Activated T-helper 9 cell treated with anti-CD3 and anti-CD28 coated beads, Interleukin-2, amount 50 U/mL, for 16 hours (primary cell): Measurements from ENCODE around the gene SCMH1.
"Not testable (repeated sequence)": the region's sequence is repeated elsewhere in the genome, so short reads cannot be mapped to it uniquely, and the experiment has no call there.

Source experiments
- DNase-seq: peaks from one replicate; pipeline ENCODE4 v3.0.0-alpha.2; 2020; ENCODE audit warnings: low read depth

Gene SCMH1

DNA sequence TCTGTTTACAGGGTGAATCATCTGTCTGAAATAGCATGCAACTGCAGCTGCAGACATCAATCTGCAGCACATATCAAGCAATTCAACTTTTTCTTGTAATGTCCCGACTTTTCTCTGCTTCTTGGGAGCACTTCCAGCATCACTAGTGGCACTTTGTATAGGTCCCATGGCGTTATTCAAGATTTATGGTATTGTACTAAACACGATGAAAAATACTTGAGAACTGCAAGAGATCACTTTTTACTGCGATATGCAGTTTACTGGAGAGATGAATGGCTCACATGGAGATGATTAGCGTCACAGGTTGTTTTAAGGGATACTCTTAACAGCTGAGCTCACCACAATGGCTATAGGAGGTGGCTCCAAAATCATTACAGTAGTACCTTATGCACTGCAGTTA is 7.2 kb upstream of the SCMH1 start:
- no peak for DNase-seq

DNA sequence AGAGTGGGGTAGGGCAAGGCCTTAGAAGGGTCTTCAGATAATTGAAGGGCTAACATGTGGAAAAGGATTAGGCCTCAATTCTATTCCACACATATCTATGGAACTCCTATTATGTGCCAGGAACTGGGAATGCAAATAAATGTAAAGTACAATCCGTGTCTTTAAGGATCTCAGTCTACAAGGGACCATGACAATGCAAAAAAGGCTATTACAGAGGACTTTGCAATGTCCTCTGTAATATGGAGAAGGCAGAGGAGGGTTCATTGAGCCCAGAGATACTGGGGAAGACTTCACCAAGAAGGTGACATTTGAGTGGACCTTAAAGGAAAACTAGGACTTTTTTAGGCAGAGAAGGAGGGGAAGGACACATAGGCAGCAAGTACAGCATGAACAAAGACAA is 4.5 kb upstream of the SCMH1 start:
- no peak for DNase-seq

DNA sequence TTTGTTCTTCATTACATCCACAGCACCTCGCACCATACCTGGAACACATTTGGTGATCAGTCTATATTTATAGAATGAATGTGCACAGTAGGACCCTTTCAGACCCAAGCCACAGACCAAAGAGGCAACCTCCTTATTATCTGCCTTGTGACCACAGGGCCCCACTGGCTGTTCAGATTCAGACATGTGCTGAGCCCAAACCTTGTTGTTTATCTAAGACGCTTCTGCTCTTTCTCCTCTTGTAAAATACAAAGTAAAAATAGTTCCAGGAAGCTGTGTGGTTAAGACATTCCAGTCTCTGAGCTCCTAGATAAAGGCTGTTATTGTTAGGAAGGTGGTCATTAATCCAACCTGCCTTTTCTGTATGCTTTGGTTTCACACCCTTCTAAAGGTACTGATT is 3.6 kb upstream of the SCMH1 start:
- DNase-seq: no peak

DNA sequence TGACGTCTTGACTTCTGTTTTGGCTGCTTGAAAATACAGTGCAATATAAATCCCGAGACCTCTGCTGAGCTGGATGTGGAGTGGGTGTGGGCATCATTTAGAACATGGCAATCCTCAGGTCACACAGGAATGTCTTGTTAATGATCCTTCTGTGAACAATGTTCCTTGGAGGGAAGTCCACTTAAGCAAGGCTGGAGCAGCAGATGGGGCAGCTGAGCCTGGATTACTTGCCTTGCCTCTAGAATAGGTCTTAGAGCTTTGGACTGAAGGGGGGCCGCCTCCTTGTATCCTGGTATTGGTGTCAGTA is 926 bp upstream of the SCMH1 start:
- no peak for DNase-seq

DNA sequence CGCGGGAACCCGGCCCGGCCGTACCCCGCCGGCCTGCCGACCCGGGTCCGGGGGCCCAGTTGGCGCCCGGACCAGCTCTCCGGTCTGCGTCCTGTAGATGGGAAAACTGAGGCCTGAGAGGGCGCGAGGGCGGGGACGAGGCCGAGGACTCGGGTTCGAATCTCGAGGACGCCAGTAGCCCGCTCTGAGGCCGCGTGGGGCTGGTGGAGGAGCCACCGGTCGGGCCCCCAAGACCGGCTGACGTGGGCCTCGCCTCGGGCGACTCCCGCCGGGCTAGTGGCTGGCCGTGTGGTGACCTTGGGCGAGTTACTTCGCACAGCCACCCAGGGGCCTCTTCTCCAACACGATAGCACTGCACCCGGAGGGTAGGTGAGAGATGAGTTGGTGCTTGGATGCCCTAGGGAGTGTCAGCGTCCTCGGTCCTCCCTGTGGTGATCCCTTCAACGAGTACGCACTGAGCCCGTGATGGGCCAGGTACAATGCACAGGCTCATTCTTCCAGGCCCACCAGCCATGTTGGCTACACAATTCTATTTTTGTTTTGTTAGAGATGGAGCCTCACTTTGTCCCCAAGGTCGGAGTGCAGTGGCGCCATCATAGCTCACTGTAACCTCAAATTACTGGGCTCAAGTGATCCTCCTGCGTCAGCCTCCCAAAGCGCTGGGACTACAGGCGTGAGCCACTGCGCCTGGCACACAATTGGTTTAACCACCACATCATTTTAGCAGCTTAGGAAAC is 404 bp upstream of the SCMH1 start:
- DNase-seq: no peak

DNA sequence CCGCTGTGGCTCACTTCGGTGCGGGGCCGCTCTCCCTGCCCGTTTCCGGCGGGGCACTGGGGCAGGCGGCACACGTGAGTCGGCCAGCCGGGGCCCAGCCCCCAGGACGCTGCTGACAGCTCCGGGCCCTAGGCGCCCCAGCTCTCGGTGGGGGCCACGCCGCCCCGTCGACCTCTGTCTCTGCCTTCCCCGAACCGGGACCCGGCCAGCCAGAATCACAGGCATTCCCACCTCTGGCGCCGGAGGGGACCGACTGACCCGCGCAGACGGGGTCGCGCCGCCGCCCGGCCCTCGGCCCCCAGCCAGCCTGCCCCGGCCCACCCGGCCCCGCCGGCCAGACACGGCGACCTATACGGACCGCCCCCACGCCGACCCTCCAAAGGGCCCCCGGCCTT is 755 bp downstream of the SCMH1 start:
- DNase-seq: peak; percentile 24

DNA sequence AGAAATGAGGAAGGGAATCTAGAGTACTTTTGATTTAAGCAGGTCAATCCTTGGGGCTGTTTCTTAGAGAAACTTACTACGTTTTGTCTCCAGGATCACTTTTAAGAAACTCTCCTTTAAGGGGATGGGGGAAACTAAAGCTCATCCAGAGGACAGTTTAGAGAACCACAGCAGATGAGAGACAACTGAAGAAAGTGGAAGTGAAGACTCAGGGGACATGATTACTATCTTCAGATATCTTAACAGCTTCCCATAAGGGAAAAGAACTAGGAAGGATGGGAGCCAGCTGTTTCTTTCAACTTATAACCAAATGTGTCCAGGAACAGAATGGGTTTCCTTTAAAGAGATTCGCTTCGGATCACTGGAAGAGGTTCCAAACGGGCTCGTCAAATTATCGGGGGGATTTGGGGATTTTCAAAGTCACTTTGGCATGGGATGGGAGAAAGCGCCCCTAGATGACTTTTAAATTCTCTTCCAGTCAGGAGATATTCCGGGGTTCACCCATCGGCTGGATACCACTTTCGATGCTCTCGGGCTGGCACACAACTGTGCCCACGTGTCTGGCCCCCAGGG is 1.2 kb downstream of the SCMH1 start:
- DNase-seq: no peak

DNA sequence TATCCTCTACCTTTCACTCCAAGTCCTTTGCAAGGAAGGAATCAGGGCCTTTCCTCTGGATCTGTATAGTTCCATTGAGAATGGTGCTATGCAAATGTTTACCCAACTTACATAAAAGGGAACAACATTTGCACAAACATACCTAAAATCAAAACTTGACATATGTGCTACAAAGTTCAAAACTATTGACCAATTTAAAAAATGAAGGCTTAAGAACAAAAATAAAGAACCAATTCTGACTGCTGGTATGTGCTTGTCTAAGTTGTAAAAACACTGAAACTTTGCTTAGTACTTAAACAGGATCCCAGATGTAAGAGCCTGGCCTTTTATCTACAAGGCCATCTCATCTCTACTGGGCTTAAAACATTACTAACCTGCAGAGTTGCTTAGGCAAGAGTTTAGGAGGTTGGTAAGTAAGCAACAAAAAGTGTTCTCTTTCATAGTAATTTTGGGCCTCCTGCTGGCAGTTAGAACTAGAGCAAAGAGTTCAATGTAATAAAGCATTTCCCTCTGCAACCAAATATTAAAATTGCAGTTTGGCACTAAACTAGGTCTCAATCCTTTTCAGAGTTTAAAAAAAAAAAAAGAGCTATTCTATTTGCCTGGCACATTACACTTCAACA is 2.0 kb downstream of the SCMH1 start:
- DNase-seq: no peak

DNA sequence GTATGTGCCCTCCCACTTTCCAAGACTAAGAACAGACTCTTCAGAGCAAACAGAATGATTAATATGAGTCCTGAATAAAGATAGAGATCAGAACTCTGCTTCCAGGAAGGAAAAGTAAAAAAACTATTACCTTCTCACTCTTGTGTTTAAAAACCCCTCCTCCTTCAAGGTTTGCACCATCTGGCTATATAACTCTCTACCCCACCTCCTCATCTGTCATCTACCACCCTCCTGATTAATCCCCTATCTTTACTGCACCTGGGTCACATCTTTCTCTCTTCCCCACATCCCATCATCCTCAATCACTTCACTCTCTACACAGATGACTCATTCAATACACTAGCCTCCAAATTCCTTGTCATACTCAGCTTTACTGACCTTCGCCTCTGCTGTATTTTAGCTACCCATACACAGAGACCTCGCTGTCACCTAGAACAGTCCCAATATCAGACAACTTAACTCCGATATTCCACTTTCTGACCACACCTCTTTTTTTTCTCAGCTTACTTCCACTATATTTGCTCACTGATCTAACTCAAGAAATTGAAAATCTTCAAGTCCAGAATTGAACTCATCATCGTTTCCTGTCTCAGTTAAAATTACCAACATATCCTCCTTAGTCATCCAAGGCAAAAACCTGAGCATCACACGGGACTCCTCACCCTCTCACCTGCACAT is 3.7 kb downstream of the SCMH1 start:
- DNase-seq: no peak

DNA sequence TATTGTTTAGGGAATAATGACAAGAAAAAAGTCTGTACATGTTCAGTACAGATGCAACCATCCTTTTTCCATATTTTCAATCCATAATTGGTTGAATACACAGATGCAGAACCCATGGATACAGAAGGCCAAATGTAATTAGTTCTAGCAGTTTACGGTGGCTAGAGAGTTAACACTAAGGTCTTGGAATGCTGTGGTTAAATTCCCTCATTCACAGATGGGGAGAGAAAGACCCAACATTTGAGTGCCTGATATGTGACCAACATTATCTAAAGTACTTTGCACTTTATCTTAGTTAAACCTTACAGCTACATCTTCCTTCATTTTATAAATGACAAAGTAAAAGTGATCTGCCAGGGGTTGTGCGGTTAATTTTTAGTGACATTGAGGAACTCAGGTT is 5.3 kb downstream of the SCMH1 start:
- no peak for DNase-seq

DNA sequence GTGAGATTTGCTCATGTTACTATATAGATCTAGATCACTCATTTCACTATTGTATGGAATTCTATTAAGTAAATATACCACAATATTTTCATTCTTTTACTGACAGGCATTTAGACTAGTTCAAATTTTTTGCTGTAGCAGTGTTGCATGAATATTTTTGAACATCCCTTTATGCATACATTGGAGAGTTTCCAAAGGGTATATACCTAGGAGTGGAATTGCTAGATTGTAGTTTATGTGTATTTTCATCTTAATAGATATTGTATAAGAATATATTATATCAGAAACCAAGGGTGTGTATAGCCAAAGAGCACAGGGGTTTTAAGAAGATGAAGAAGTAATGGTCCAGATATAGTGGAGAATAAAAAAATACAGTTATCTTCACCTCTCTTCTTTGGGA is 6.2 kb downstream of the SCMH1 start:
- no peak for DNase-seq

DNA sequence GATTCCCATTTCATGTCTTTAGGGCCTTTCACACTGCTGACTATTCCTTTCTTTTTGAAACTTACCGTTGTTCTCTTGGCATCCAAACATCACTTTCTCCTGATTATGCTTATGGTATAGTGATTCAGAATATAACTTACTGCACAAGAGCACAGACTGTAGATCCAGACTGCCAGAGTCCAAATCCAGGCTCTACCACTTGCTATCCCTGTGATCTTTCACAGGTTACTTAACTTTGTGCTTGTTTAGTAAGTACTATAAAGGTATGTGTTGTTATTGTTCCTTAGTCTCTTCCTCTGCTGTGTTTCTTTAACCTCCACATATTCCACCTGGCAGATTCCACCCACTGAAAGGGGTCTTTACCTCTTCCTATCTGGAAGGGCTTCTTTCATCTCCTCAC is 8.4 kb downstream of the SCMH1 start:
- no peak for DNase-seq

DNA sequence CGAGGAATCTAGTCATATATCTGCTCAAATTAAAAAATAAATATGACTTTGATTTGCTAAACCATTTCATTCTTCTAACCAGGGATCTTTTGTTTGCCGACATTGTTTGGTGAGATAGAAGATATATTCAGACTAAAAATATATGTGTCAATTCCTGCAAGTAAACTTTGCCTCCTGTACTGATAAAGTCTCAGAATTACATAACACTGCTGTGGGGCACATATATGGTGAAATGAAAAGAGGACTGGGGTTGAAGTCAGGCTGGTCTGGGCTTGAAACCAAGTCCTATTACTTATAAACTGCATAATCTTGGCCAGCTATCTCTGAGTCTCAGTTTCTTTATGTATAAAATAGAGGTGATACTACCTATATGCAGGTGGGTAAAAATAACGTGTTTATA is 9.8 kb downstream of the SCMH1 start:
- no peak for DNase-seq

DNA sequence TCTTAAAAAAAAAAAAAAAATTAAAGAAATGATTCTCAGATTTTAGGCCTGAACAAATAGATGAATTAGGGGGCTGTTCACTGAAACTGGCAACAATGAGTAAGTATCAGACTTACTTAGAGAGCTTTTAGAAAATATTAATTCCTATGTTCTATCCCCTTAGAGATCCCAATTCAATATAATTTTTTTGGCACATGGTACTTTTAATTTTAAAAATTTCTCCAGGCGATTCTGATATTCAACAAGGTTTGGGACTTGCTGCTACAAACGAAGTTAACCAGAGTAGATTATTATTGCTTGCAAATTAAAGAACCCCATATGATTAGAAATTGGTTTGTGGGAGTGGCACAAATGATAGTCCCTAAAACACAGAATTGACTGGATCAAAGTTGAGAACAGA is 11.4 kb downstream of the SCMH1 start:
- DNase-seq: no peak

DNA sequence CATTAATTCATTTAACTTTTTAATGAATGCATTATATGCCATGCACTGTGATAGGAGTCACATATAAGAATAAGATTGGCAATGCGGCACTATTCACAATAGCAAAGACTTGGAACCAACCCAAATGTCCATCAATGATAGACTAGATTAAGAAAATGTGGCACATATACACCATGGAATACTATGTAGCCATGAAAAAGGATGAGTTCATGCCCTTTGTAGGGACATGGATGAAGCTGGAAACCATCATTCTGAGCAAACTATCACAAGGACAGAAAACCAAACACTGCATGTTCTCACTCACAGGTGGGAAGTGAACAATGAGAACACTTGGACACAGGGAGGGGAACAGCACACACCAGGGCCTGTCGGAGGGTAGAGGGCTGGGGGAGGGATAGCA is 12.9 kb downstream of the SCMH1 start:
- not testable (repeated sequence) for DNase-seq

DNA sequence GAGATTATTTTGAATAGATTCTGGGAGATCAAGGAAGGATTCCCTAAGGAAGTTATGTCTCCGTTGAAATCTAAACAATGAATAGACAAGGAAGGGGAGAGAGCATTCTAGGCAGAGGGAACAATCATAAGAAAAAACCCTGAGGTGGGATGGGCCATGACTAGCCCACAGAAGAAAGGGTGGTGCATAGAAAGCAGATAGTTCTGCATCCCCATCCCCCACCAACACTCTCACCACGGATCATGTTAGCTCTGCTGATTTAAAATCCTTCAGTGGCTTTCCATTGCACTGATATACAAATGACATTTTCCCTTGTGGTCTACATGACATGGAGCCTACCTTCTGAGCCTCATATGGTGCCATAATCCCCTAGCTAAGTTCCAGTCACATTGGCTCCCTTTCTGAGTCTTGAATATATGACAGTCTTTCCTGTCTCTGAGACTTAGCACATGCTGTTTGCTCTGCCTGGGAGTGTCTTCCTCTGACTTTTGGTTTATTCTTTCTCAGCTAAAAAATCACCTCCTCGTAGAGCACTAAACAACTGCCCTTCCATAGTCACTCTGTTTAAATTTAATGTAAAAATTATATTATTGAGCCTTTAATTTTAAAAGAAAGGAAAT is 15.2 kb downstream of the SCMH1 start:
- no peak for DNase-seq

DNA sequence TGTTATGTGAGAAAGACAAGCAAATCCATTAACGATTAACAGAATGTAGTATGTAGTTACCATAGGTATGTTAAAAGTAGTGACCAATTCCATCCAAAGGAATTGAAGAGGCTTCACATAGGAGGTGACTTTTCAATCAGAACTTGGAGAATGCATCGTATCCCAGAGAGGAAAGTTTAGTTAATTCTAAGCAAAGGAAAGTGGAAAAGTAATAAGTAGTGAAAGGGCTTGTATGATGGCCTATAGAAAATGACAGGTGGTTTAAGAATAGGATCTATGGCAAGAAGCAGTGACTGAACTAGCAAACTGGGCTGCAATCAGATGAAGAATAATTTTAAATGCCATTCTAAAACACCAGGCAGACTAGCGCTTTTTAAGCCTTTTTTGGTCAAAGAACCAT is 16.6 kb downstream of the SCMH1 start:
- no peak for DNase-seq

DNA sequence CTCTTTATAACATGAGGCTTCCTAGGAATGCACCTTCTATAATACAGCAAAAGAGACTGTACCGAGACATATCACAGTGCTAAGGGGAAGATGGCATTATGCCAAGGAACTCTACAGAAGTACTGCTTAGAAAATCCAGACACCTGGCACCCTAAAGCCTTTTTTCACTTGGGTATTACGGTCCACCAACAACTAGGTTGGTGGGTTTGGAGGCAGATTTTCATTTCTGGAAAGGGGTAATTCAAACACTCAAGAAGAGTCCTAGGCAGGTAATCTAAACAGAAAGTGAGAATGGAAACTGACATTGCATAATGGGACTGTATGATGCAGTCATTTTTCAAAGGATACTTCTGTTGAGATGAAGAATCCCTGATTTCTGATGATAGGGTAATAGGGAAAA is 19.6 kb downstream of the SCMH1 start:
- no peak for DNase-seq

DNA sequence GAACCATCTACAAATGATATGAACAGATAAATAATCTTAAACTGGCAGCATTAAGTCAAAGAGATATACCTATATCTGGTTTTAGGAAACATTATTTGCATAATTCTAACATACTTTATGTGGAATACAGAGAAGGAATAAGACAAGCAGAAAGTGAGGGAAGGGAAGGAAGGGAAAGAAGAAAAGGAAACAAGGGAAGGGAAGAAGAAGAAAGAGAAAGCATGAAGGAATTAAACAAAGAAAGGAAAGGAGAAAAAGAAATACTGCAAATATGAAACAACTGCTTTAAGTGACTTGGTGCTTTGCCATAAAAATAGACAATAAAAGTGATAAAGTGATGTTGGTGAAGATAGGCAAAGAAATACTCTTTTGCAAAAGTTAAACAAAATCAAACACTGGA is 20.1 kb downstream of the SCMH1 start:
- no peak for DNase-seq

DNA sequence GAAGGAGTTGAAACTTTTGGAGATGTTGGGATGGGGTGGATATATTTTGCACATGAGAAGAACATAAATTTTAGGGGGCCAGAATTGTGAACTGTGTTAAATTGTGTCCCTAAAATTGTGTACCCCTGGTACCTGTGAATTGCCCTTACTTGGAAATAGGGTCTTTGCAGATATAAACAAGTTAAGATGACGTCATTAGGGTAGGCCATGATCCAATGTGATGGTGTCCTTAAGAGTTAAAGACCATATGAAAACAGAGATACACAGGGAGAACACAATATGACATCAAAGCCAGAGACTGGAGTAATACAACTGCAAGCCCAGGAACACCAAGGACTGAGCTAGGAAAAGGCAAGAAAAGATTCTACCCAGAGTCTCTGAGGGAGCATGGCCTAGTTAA is 24.0 kb downstream of the SCMH1 start:
- no peak for DNase-seq

DNA sequence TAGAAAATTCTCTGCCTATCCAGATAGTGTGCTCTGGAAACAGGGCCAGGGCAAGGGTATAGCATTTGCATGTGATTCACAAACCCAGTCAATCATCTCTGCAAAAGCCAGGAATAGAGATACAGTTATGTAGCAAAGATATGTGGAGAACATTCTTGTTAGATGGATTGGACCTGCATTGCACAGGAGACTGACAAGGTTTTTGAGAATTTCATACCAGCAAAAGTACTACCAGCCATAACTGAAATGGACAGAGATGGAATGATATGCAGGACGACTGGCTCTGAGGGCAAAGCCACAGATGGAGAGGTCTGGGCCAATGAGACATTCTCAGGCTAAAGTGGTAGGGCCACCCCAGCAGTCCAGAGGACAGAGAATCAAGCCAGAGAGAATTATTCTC is 24.7 kb downstream of the SCMH1 start:
- no peak for DNase-seq

DNA sequence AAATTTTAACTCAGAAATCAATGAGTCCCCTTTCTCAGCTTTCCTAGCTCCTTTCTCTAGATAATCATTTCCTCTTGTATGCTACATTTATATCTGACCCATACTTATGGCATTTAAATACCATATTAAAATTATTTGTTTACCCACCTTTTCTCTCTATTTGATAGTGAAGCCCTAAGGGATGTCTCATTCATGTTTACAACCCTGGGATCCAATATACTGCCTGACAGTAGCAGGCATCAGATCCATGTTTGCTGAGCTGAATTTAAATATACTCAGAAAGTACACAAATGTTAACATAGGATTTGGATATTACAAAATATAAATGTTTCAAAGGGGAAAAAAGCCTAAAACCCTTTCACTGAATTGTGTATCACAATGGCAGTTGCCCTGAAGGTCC is 26.5 kb downstream of the SCMH1 start:
- no peak for DNase-seq

DNA sequence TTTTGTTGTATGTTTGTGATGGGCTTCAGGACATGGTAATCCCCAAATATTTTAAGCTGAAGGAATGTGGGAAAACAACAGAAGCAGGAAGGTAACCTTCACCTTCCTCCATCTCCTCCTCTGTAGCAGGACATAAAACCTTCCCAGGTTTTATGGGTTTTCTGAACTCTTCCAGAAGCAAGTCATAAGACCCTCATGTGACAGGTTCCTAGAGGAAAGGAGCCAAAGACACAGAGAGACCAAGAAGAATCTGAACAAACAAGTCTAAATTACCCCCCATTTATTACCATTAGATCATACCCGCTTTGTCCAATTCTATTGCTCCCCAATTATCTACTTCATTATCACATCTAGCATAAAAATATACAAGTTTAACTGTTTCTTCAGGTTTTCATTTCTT is 28.8 kb downstream of the SCMH1 start:
- DNase-seq: no peak
